PC-9 (cell line): ENCODE data around the gene LINGO1.

Experiments used
- CTCF ChIP-seq: fragments of 200-600 bp; sonication (generic); conservative IDR thresholded peaks from 2 replicates; pipeline ENCODE4 v1.6.1; 2017; ENCODE audit warnings: mixed run types, antibody characterized with exemption, mild to moderate bottlenecking, moderate library complexity
- EZH2 ChIP-seq: fragments of 200-600 bp; sonication (generic); IDR thresholded peaks from 2 replicates; pipeline ENCODE4 v1.8.0; 2017; ENCODE audit warnings: antibody characterized with exemption, low read depth

DNA sequence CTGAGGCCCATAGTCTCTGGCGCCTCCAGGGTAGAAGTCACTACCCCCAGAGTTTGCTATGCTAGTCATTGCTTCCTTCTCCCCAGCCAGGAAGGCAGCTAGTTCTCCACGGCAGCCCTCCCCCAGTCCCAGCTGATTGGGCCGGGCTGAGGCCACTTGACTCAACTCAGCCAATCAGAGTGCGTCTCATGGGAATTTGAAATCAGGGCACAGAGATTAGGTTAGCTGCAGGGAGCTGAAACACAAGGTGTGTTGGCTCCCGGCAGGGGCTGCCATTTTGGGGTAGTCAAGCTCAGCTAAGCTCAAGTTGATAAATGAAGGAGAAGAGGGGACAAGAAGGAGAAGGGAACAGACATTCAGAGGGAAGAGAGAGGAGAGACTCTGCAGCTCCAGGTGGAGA lies 32.8 kb downstream of the LINGO1 start:
- TF ChIP-seq CTCF (no peak), EZH2 (no peak)
